H1 (cell line): ENCODE results near the gene PKM. TPM values are rescaled to one million over a fixed set of nuclear protein-coding genes. Genes with fewer than 3 reads are reported as not detected.

Source experiments
- CTCF ChIA-PET: fragments of 300-600 bp; sonication (Branson Sonifier 250); formaldehyde crosslinking; loops from one replicate; lab custom pipeline; 2021; ENCODE audit not compliant: partially characterized antibody; lab: Charles Lee
- POLR2A ChIA-PET: fragments of 300-600 bp; sonication (Branson Sonifier 250); formaldehyde crosslinking; loops from one replicate; lab custom pipeline; 2021; ENCODE audit warnings: inconsistent platforms; ENCODE audit not compliant: partially characterized antibody; lab: Charles Lee
- DNase-seq, 2 experiments: peaks; one replicate each; pipeline versions ENCODE4 v3.0.0 to v3.0.0-alpha.2; 2010 to 2022; ENCODE audit warnings: low spot score in 2 of 2, low read depth in 1 of 2, mixed read lengths in 1 of 2
- FAIRE-seq: peaks from 2 replicates; lab custom pipeline; 2011; peaks lifted over from hg19 to GRCh38; lab: Jason Lieb, UNC
- H2AFZ ChIP-seq: 2 replicates; pipeline ENCODE4 v1.8.1; 2012; ENCODE audit warnings: low read length, inconsistent platforms
- H2AK5ac ChIP-seq: 2 replicates; pipeline ENCODE4 v1.6.1; 2013; ENCODE audit warnings: low read depth, low read length
- H2BK120ac ChIP-seq: replicated peaks from 2 replicates; pipeline ENCODE3; 2013; ENCODE audit warnings: low read depth, low read length, inconsistent platforms
- H2BK12ac ChIP-seq: 2 replicates; pipeline ENCODE4 v1.6.1; 2013; ENCODE audit warnings: low read depth, low read length
- H2BK15ac ChIP-seq: 2 replicates; pipeline ENCODE4 v1.6.1; 2013; ENCODE audit warnings: low read length
- H2BK20ac ChIP-seq: 2 replicates; pipeline ENCODE4 v1.6.1; 2013; ENCODE audit warnings: low read length
- H2BK5ac ChIP-seq: 2 replicates; pipeline ENCODE4 v1.6.1; 2013; ENCODE audit warnings: low read depth, low read length
- H3K14ac ChIP-seq: 2 replicates; pipeline ENCODE4 v1.6.1; 2013; ENCODE audit warnings: inconsistent platforms; ENCODE audit not compliant: insufficient read length
- H3K18ac ChIP-seq: 2 replicates; pipeline ENCODE4 v1.6.1; 2013; ENCODE audit warnings: low read length; ENCODE audit errors: extremely low read depth
- H3K23ac ChIP-seq: 2 replicates; pipeline ENCODE4 v1.6.1; 2013; ENCODE audit warnings: inconsistent platforms; ENCODE audit not compliant: insufficient read length
- H3K23me2 ChIP-seq: 2 replicates; pipeline ENCODE4 v1.6.1; 2013; ENCODE audit warnings: low read depth, low read length
- H3K27ac ChIP-seq: 2 replicates; pipeline ENCODE4 v1.6.1; 2011; ENCODE audit warnings: low read depth, low read length, inconsistent platforms
- H3K27me3 ChIP-seq, 4 experiments: replicated peaks in 1 of 4; 1 replicate in 1 of 4; 2 replicates in 3 of 4; pipeline versions ENCODE4 v1.6.1 to v1.8.1; 2011 to 2013; ENCODE audit warnings: low read length in 3 of 4, mild to moderate bottlenecking in 3 of 4, inconsistent platforms in 2 of 4, mixed read lengths in 2 of 4, moderate library complexity in 1 of 4; ENCODE audit not compliant: control insufficient read depth in 3 of 4, insufficient read depth in 3 of 4; ENCODE audit errors: extremely low read depth in 1 of 4
- H3K36me3 ChIP-seq, 4 experiments: 2 replicates each; pipeline versions ENCODE4 v1.6.1 to v1.8.1; 2011 to 2013; ENCODE audit warnings: mild to moderate bottlenecking in 4 of 4, low read length in 3 of 4, moderate library complexity in 2 of 4, control low read depth in 1 of 4, inconsistent platforms in 1 of 4; ENCODE audit not compliant: insufficient read depth in 4 of 4, control insufficient read depth in 2 of 4
- H3K4ac ChIP-seq: replicated peaks from 2 replicates; pipeline ENCODE3; 2013; ENCODE audit warnings: low read length, low read depth, mixed read lengths, inconsistent platforms; ENCODE audit not compliant: insufficient read length
- H3K4me1 ChIP-seq, 4 experiments: replicated peaks in 1 of 4; 1 replicate in 1 of 4; 2 replicates in 3 of 4; pipeline versions ENCODE4 v1.6.1 to v1.8.1; 2011 to 2013; ENCODE audit warnings: low read length in 3 of 4, inconsistent platforms in 2 of 4, mixed read lengths in 1 of 4; ENCODE audit not compliant: insufficient read depth in 4 of 4, control insufficient read depth in 3 of 4
- H3K4me2 ChIP-seq, 2 experiments: 2 replicates each; pipeline versions ENCODE4 v1.6.1 to v1.8.1; 2011 to 2013; ENCODE audit warnings: low read depth in 2 of 2, low read length in 2 of 2, control low read depth in 1 of 2, inconsistent platforms in 1 of 2, mild to moderate bottlenecking in 1 of 2; ENCODE audit not compliant: insufficient read depth in 1 of 2
- H3K4me3 ChIP-seq, 4 experiments: fragments of 200-600, 300-600 bp in 1 of 4; sonication (generic), shearing (Covaris generic), sonication (Bioruptor Twin) in 1 of 4; 2 replicates each; pipeline versions ENCODE4 v1.5.1 to v1.8.1; 2011 to 2016; ENCODE audit warnings: low read length in 4 of 4, low read depth in 3 of 4, control low read depth in 2 of 4, inconsistent platforms in 2 of 4, mild to moderate bottlenecking in 2 of 4, mixed read lengths in 1 of 4, moderate library complexity in 1 of 4; ENCODE audit not compliant: insufficient read depth in 2 of 4; ENCODE audit errors: extremely low read depth in 1 of 4
- H3K56ac ChIP-seq: replicated peaks from 2 replicates; pipeline ENCODE3; 2013; ENCODE audit warnings: low read depth, mild to moderate bottlenecking, mixed read lengths, low read length, inconsistent platforms; ENCODE audit not compliant: insufficient read length
- H3K79me1 ChIP-seq: 2 replicates; pipeline ENCODE4 v1.6.1; 2013; ENCODE audit warnings: low read depth, low read length, control low read depth
- H3K79me2 ChIP-seq, 2 experiments: 2 replicates each; pipeline versions ENCODE4 v1.6.1 to v1.8.1; 2012 to 2013; ENCODE audit warnings: low read length in 2 of 2, mild to moderate bottlenecking in 2 of 2, inconsistent platforms in 1 of 2; ENCODE audit not compliant: insufficient read depth in 2 of 2, control insufficient read depth in 1 of 2
- H3K9ac ChIP-seq, 4 experiments: replicated peaks in 1 of 4; 1 replicate in 1 of 4; 2 replicates in 3 of 4; pipeline versions ENCODE4 v1.6.1 to v1.8.1; 2011 to 2013; ENCODE audit warnings: low read depth in 3 of 4, low read length in 3 of 4, control low read depth in 2 of 4, mild to moderate bottlenecking in 2 of 4, moderate library complexity in 2 of 4, inconsistent platforms in 1 of 4; ENCODE audit errors: extremely low read depth in 1 of 4
- H3K9me3 ChIP-seq, 2 experiments: 2 replicates each; pipeline versions ENCODE4 v1.6.1 to v1.8.1; 2012 to 2013; ENCODE audit warnings: mild to moderate bottlenecking in 2 of 2, moderate library complexity in 2 of 2, control low read depth in 1 of 2, inconsistent platforms in 1 of 2, low read depth in 1 of 2, low read length in 1 of 2, mixed read lengths in 1 of 2; ENCODE audit not compliant: insufficient read depth in 2 of 2
- H4K20me1 ChIP-seq, 2 experiments: replicated peaks in 1 of 2; 2 replicates each; pipeline versions ENCODE3 to v1.8.1; 2011 to 2013; ENCODE audit warnings: inconsistent platforms in 2 of 2, low read length in 2 of 2, mild to moderate bottlenecking in 1 of 2; ENCODE audit not compliant: insufficient read depth in 2 of 2, control insufficient read depth in 1 of 2
- H4K5ac ChIP-seq: 2 replicates; pipeline ENCODE4 v1.6.1; 2013; ENCODE audit warnings: low read length, low read depth, mixed read lengths, inconsistent platforms; ENCODE audit not compliant: insufficient read length
- H4K8ac ChIP-seq: 2 replicates; pipeline ENCODE4 v1.8.0; 2013; ENCODE audit warnings: mild to moderate bottlenecking, moderate library complexity, low read length, inconsistent platforms; ENCODE audit not compliant: insufficient read depth; ENCODE audit errors: extremely low read depth
- H4K91ac ChIP-seq: replicated peaks from 2 replicates; pipeline ENCODE3; 2013; ENCODE audit warnings: low read length, mixed read lengths, inconsistent platforms; ENCODE audit not compliant: insufficient read length
- ASH2L ChIP-seq: fragments of 200-600, 300-600 bp; sonication (generic); IDR thresholded peaks from one replicate; pipeline ENCODE4 v1.7.1; 2017; ENCODE audit warnings: low read length
- BACH1 ChIP-seq: IDR thresholded peaks from 2 replicates; pipeline ENCODE4 v1.6.1; 2012; ENCODE audit warnings: low read length, improper control_type of control experiment
- BRCA1 ChIP-seq: IDR thresholded peaks from 2 replicates; pipeline ENCODE4 v1.6.1; 2012; ENCODE audit warnings: low read depth, low read length, improper control_type of control experiment
- CBX5 ChIP-seq: fragments of 300-800, 300-1000 bp; sonication (generic); IDR thresholded peaks from 2 replicates; pipeline ENCODE4 v1.7.1; 2016; ENCODE audit warnings: antibody characterized with exemption, low read length, low read depth
- EP300 ChIP-seq, 2 experiments: IDR thresholded peaks; 1 replicate in 1 of 2; 2 replicates in 1 of 2; pipeline ENCODE4 v1.6.1; 2011 to 2012; ENCODE audit warnings: low read depth in 2 of 2, low read length in 2 of 2, mild to moderate bottlenecking in 2 of 2, borderline replicate concordance in 1 of 2, inconsistent platforms in 1 of 2, moderate library complexity in 1 of 2
- JUND ChIP-seq: IDR thresholded peaks from 2 replicates; pipeline ENCODE4 v1.6.1; 2011; ENCODE audit warnings: mild to moderate bottlenecking, improper control_type of control experiment, low read length
- KDM1A ChIP-seq: fragments of 200-600, 300-600 bp; sonication (generic); IDR thresholded peaks from 2 replicates; pipeline ENCODE4 v1.7.1; 2016; ENCODE audit warnings: mild to moderate bottlenecking, low read length, borderline replicate concordance
- SAP30 ChIP-seq: fragments of 300-600 bp; sonication (generic); IDR thresholded peaks from 2 replicates; pipeline ENCODE4 v1.7.1; 2012; ENCODE audit warnings: low read length, moderate library complexity, mild to moderate bottlenecking, inconsistent platforms; ENCODE audit not compliant: insufficient read depth, insufficient replicate concordance
- SRF ChIP-seq: IDR thresholded peaks from 2 replicates; pipeline ENCODE4 v1.6.1; 2011; ENCODE audit warnings: mild to moderate bottlenecking, low read depth, low read length, moderate library complexity
- SUZ12 ChIP-seq: fragments of 200-600 bp; sonication (generic); IDR thresholded peaks from 2 replicates; pipeline ENCODE4 v1.6.1; 2012; ENCODE audit warnings: mild to moderate bottlenecking, inconsistent platforms, low read length, moderate library complexity, mixed read lengths
- TAF7 ChIP-seq: optimal IDR thresholded peaks from 2 replicates; pipeline ENCODE3; 2011; ENCODE audit warnings: low read depth, mild to moderate bottlenecking, inconsistent platforms, low read length, moderate library complexity, borderline replicate concordance
- WGBS, 2 experiments: shearing (Covaris generic) in 1 of 2; methylation state at CpG; one replicate each; pipeline versions ENCODE4 v1.1.6 to v1.1.7; 2013 to 2015; ENCODE audit warnings: low lambda C conversion rate in 2 of 2, mixed read lengths in 2 of 2, inconsistent platforms in 1 of 2, low coverage in 1 of 2, missing lambda C conversion rate in 1 of 2; ENCODE audit not compliant: insufficient replicate concordance in 2 of 2, insufficient coverage in 1 of 2, insufficient read length in 1 of 2; ENCODE audit errors: extremely low coverage in 1 of 2, missing lambda C conversion rate in 1 of 2; 5-methylcytosine and 5-hydroxymethylcytosine counted together
- polyA plus RNA-seq, 7 experiments: library from polyadenylated mRNA; depleted of rRNA in 3 of 7; stranded (reverse) in 5 of 7; unstranded in 2 of 7; fragments of >200 nt in 5 of 7; fragments of 200-250 nt in 2 of 7; gene quantifications; 1 replicate in 5 of 7; 2 replicates in 1 of 7; 4 replicates in 1 of 7; pipeline versions ENCODE4 v1.2.1 to v1.2.3, GENCODE V29; 2011 to 2013; ENCODE audit warnings: missing spikeins in 2 of 7, mixed read lengths in 2 of 7
- total RNA-seq: library from RNA; stranded (reverse); fragmentation: NEBNext Ultra II Directional; extraction: Animal tissue kit (Norgen Biotek cat#: 25700); gene quantifications from 2 replicates; pipeline ENCODE4 v1.2.1, GENCODE V29; 2021

The PKM gene
- total and polyA plus RNA-seq, 2 of the 8 experiments (the other 6 are each of a cell fraction or from before 2014, with no cell fraction given), result 780 to 856 TPM

GRCh38 chr15:72223278-72223677 is 7.7 kb downstream of the PKM start:
- FAIRE-seq (no peak), DNase-seq (no peak)
- Histone ChIP-seq H2BK5ac (no peak overlapping the region), H3K56ac (no peak overlapping the region), H3K9me3 (no peaks in the 10 kb centered on the region), H4K20me1 (peaks cover 67 to 68% of the 10 kb centered on the region in 2 experiments), H2BK20ac (no peak overlapping the region), H3K79me2 (peaks cover 51 to 95% of the 10 kb centered on the region in 2 experiments), H3K4ac (no peak overlapping the region), H2AK5ac (no peak overlapping the region), H2BK120ac (no peak overlapping the region), H3K9ac (no peak overlapping the region; a peak in 1 of 7 replicates), H3K23ac (no peak overlapping the region), H3K27me3 (no peaks in the 10 kb centered on the region), H3K14ac (no peak overlapping the region), H4K91ac (no peak overlapping the region), H2BK15ac (no peak overlapping the region), H3K36me3 (peaks cover 11 to 44% (median 23%) of the 10 kb centered on the region in 4 experiments), H4K8ac (no peak overlapping the region), H2AFZ (no peak overlapping the region), H3K4me2 (no peak overlapping the region; a peak in 1 of 4 replicates), H3K4me1 (peaks cover 3 to 12% (median 7%) of the 10 kb centered on the region in 4 experiments), H3K23me2 (no peaks in the 10 kb centered on the region), H3K18ac (no peak overlapping the region), H4K5ac (no peak overlapping the region), H2BK12ac (no peak overlapping the region), H3K27ac (no peak overlapping the region), H3K79me1 (peaks cover 26% of the 10 kb centered on the region), H3K4me3 (no peak overlapping the region)
- ChIA-PET CTCF (interaction anchor here (0.6 to 1.1 kb wide), 2 partner anchors 20 to 241 kb away, joined by 3 read pairs; no protein-coding TSS in a partner anchor), POLR2A (interaction anchor here (1.5 to 4.3 kb wide), 2 partner anchors 8 to 14 kb away, joined by 3 to 23 read pairs; partner anchors contain the start of gene PKM)
- WGBS, 2 experiments, result 90% methylated on average over 10 of the region's 10 CpGs; no CpG with 5 or more reads in 1 of the 2 experiments
- TF ChIP-seq BRCA1 (no peak), CBX5 (no peak), SRF (no peak), SAP30 (no peak), ASH2L (no peak), KDM1A (no peak), JUND (no peak), BACH1 (no peak), SUZ12 (no peak), TAF7 (no peak), EP300 (IDR thresholded peaks at IDR 0.05; ENCODE audit: borderline replicate concordance in 1 of 2, low read depth in 2 of 2, low read length in 2 of 2) (no peak)
